GM19397 (cell line): ENCODE results near the gene FHIT.

ENCODE experiments used
- ATAC-seq: cut with Tn5 transposase; IDR thresholded peaks from one replicate; pipeline ENCODE4 v1.9.1; 2021; ENCODE audit warnings: mild to moderate bottlenecking, moderate library complexity; ENCODE audit not compliant: unreplicated experiment

The FHIT gene

DNA sequence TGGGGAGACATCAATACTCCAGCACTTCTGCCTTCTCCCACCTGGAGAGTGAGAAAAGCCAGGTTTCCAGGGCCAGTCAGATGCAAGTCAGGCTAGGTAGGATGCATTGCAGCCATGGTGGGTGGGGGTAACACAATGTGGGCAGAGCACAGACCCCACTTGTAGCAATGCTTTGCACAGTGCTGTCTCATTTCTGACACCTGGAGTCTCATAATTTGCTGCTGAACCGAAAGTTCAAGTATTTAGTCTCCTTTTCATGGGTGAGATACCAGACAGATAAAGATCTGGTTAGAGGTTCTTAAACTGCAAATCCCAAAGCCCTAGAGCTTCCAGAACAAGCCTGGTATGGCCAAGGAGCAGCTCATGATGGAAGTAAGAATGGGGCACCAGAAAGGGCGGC, 1321.1 kb downstream of the FHIT start:
- no peak for ATAC-seq

- no peak for ATAC-seq
Observed at GRCh38 chr3:59927056-59927455, 1324.2 kb downstream of the FHIT start.

DNA sequence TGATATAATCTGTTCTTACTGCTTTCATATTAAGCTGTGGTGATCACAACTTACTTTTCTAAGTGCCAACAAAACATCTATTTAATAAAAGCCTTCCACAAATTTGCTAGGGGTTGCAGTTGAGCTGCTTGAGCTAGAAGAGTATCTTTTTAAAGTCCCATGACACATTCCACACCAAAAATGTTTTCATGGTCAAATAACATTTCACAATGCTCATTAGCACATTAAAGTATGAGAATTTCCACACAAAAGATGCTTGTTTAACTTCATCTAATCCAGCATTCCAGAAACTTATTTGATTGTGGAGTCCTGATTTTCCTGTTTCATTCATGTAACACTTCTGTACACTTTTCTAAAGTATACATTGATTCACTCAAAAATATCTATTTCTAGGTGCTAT, 1325.3 kb downstream of the FHIT start:
- ATAC-seq, result no peak

- no peak for ATAC-seq
Observed at GRCh38 chr3:59922192-59922591, 1329.1 kb downstream of the FHIT start.

- no peak for ATAC-seq
Observed at GRCh38 chr3:59920822-59921221, 1330.4 kb downstream of the FHIT start.

DNA sequence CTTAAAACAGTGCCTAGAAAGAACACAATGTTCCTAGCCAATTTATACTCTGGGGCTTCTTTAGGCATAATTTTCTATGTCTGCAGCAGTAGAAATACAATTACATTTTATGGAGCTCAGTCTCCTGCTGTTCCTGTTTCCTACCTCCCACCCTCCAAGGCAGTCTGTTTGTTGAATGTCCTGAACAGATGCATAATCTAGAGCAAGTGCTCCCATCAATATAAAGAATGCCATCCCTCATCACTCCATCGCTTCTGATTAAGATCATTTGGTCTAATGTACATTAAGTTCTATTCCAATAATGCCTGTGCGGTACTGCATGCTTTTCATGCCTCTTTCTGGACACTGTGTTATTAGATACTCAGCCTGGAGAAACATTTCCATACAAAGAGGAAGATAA, 1331.7 kb downstream of the FHIT start:
- ATAC-seq, result no peak

GRCh38 chr3:59914251-59914650, 1337.0 kb downstream of the FHIT start:
- ATAC-seq, result no peak

- no peak for ATAC-seq
Observed at GRCh38 chr3:59913645-59914044, 1337.6 kb downstream of the FHIT start.

DNA sequence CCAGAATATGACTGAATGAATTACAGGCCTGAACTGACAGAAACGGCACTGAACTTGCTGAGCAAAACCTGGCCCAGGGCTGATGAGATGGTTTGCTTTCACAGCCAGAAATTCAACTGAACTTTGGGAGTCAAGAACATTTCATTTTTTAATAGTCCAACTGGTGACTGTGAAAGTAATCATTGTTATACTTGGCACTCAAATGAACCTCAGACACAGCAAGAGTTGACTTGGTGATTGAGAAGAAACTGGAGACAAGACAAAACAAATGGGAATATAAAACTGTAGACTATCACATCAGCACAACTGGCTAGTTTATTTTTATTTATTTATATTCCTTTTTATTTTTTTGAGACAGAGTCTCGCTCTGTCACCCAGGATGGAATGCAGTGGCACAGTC, 1342.6 kb downstream of the FHIT start:
- ATAC-seq, result no peak

DNA sequence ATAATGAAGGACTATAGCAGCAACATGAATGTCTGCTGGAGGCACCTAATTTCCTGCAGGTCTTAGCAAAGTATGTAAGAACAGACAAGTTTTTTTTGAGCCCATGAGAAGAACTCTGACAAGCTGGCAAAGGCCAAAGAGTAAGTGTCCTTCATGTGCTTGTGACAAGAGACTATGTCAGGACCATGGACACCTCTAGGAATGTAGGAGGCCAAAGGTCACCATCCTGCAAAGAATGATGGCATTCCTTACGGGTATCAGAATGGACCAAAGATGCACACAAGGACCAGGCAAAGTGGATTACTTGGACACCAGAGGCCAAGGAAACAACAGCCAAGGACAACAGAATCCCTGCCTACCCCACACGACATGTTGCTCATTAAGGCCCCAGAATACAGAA, 1343.0 kb downstream of the FHIT start:
- no peak for ATAC-seq

DNA sequence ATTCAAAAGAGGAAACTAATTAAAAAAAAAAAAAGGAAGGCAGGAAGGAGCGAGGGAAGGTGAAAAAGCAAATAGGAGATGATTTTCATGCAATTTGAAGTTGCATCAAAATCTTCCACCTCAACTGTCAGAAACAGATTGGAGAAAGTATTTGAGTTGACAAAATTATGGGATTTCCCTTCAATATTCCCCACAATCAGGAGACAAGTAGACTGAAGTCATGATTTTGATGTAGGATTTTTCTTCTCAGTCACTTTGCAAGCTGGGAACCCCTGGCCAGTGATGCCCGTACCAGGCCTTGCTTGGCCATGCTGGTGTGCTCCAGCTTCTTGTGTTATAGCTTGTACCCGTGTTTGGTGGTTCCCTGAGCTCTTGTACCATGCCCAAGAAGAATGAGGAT, 1347.0 kb downstream of the FHIT start:
- no peak for ATAC-seq

DNA sequence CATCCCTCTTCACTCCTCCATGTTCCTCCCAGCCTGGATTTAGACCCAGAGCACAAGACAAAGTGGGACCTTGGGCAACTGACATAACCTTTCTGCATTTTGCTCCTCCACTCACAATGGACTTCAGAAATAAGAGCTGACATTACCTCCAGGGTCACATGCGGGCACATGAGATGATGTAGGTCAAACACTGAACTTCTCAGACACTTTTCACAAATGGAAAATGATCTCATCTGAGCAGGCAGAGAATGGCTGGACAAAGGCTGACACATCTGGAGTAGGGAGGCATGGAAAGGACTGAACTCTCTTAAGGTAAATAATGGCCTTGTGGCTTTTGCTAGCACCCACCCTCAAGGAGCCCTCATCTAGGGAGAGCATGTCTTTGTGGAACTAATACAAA, 1352.2 kb downstream of the FHIT start:
- ATAC-seq, result no peak

GRCh38 chr3:59895972-59896371, 1355.3 kb downstream of the FHIT start:
- no peak for ATAC-seq

GRCh38 chr3:59894425-59895121, 1356.7 kb downstream of the FHIT start:
- ATAC-seq, result no peak

- ATAC-seq, result no peak
Observed at GRCh38 chr3:59890639-59891038, 1360.6 kb downstream of the FHIT start.

GRCh38 chr3:59886790-59887189, 1364.5 kb downstream of the FHIT start:
- ATAC-seq, result no peak

DNA sequence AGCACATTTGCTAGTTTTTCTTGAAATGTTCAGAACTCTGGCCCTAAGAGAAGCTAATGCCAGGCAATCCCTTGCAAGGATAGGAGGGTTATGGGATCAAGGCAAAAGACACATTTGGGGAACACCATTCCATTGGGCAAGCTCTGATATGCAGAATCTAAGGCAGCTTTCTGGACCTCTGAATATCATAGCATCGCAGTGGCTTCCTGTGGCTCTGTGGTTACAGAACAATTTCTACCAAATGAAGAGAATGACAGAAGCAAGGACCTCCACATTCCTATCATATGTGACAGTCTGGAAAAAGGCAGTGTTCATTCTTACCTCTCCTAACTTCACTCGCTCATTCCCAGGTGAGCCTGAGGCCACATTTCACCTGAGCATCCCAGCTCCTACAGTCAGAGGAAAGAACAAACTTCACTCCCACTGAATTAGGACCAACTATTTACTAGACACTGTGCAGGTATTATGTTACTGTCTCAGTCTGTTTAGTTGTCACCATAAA, 1365.3 kb downstream of the FHIT start:
- no peak for ATAC-seq

DNA sequence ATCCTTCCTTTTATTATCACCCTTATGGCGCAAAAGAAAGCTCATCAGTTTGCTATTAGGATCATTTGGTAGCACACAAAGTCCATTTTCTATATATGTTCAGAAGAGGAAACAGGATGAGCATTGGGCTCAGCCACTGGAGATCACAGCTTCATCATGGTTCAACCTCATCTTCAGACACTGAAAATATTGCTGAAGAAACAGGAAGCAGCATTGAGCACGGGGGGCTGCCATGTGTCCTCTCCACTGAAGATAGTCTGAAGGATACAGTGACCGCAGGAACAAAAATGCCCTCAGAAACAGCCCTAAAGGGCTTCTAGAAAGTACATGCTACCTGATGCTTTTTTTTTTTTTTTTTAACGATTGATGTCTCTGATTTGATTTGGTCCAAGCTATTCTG, 1366.2 kb downstream of the FHIT start:
- ATAC-seq, result no peak

GRCh38 chr3:59884409-59884808, 1366.8 kb downstream of the FHIT start:
- no peak for ATAC-seq

- ATAC-seq, result no peak
Observed at GRCh38 chr3:59882746-59883145, 1368.5 kb downstream of the FHIT start.

DNA sequence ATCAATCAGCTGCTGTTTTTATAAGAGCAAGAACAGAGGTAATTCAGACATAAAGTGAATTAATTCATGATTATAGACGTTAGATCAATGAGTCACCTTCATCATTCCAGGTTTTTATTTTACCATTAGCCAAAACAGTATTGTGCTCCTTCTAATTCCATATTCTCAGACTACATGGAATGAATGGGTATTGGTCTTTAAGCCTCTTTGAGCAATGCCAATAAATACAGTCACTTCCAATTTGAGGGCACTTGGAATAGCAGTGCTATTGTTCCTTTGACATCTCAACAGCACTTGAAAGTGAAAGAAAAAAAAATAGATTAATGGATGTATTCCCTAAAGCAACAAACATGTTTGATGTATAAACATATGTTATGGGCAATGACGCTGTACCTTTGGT, 1370.5 kb downstream of the FHIT start:
- no peak for ATAC-seq

DNA sequence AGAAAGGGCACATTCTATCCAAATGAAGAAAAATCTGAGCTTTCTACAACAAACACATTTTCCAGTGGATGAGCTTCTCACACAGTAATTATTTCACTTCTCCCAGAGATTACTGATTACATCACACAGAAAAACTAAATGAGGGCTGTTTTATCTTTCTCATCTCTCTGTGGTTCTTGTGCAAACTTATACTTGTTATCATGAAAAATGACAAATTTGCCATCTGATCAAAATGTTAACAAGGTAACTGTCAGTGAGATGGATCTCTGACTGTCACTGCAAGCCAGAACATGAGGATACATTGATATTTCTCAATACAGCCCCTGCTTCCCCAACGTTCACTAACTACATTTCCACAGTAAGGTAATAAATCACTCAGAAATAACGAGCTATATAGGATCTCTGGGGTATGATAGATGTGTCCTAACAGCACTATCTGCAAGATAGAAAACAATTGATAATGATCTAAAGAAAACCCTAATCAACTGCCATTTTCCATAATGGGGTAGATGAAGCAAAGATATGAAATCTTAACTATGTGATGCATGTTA, 1372.1 kb downstream of the FHIT start:
- ATAC-seq, result no peak

DNA sequence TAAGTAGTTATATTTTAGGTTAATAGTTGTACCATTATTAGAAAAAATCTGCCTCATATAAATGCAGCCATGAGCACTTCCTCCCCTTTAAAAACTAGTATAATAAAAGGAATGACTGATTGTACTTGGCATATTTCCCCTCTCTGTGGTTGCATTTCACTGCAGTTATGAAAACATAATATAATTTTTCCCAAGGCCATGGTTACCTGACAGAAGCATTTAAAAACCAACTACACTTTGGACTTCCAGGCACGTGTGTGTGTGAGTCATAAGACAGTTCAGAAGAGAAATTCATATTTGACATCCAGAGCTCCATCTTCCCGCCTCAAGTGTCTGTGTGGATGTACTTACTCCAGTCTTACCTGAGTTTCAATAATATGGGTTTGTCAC, 1373.2 kb downstream of the FHIT start:
- no peak for ATAC-seq
